ENCODE data around the gene STAG1.

The STAG1 gene

DNA sequence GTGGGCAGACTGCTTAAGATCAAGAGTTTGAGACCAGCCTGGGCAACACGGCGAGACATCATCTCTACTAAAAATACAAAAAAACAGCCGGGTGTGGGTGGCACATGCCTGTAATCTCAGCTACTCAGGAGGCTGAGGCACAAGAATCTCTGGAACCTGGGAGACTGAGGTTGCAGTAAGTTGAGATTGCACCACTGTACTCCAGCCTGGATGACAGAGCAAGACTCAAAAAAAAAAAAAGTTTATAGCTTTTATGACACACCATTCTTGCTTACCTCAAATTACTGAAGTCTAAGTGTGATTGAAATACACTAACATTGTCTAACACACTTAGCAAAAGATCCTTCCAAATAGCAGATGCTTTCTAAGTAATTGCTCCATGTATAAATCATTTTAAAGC lies 207.6 kb downstream of the STAG1 start:
- DNase-seq (ENCODE audit: low read depth in 1 of 2, low spot score in 1 of 2) = no peak
- H3K27ac ChIP-seq (replicated peaks) = no peak overlapping the region
- TF ChIP-seq GABPA (IDR thresholded peaks at IDR 0.05; ENCODE audit: low read depth) = no peak
- no peak for TF ChIP-seq SPI1 (IDR thresholded peaks at IDR 0.05; ENCODE audit: borderline replicate concordance, low read depth)
- TF ChIP-seq POLR2AphosphoS5 (IDR thresholded peaks at IDR 0.05; ENCODE audit: low read depth) = no peak
- TF ChIP-seq, protein P1, sequence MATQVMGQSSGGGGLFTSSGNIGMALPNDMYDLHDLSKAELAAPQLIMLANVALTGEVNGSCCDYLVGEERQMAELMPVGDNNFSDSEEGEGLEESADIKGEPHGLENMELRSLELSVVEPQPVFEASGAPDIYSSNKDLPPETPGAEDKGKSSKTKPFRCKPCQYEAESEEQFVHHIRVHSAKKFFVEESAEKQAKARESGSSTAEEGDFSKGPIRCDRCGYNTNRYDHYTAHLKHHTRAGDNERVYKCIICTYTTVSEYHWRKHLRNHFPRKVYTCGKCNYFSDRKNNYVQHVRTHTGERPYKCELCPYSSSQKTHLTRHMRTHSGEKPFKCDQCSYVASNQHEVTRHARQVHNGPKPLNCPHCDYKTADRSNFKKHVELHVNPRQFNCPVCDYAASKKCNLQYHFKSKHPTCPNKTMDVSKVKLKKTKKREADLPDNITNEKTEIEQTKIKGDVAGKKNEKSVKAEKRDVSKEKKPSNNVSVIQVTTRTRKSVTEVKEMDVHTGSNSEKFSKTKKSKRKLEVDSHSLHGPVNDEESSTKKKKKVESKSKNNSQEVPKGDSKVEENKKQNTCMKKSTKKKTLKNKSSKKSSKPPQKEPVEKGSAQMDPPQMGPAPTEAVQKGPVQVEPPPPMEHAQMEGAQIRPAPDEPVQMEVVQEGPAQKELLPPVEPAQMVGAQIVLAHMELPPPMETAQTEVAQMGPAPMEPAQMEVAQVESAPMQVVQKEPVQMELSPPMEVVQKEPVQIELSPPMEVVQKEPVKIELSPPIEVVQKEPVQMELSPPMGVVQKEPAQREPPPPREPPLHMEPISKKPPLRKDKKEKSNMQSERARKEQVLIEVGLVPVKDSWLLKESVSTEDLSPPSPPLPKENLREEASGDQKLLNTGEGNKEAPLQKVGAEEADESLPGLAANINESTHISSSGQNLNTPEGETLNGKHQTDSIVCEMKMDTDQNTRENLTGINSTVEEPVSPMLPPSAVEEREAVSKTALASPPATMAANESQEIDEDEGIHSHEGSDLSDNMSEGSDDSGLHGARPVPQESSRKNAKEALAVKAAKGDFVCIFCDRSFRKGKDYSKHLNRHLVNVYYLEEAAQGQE (IDR thresholded peaks at IDR 0.05; ENCODE audit: insufficient replicate concordance, low read depth) = no peak
- TF ChIP-seq, protein P2, sequence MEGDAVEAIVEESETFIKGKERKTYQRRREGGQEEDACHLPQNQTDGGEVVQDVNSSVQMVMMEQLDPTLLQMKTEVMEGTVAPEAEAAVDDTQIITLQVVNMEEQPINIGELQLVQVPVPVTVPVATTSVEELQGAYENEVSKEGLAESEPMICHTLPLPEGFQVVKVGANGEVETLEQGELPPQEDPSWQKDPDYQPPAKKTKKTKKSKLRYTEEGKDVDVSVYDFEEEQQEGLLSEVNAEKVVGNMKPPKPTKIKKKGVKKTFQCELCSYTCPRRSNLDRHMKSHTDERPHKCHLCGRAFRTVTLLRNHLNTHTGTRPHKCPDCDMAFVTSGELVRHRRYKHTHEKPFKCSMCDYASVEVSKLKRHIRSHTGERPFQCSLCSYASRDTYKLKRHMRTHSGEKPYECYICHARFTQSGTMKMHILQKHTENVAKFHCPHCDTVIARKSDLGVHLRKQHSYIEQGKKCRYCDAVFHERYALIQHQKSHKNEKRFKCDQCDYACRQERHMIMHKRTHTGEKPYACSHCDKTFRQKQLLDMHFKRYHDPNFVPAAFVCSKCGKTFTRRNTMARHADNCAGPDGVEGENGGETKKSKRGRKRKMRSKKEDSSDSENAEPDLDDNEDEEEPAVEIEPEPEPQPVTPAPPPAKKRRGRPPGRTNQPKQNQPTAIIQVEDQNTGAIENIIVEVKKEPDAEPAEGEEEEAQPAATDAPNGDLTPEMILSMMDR (IDR thresholded peaks at IDR 0.05; ENCODE audit: insufficient read depth, low read length) = no peak
- no peak overlapping the region for H3K4me3 ChIP-seq (replicated peaks; ENCODE audit: insufficient read depth, low read length)
- no peaks in the 10 kb centered on the region for H3K27me3 ChIP-seq (ENCODE audit: insufficient read depth, poor library complexity, severe bottlenecking)

DNA sequence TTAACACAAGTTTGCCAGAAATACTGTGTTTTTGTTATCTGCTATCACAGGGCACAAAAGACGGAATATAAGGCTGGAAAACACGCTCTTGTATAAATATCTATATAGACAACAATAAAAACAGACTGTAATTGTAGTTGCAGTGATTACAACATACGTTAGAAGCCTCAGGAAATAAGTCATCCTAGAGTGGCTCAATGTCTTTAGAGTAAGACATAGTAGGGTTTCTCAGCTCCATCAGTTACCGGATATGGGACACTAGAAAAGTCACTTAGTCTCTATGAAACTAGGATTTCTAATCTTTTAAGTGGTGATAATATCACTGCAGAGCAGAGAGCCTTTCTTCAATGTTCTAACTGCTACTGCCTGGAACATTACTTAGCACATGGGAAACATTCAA lies 208.8 kb downstream of the STAG1 start:
- Histone ChIP-seq H3K27me3 (ENCODE audit: insufficient read depth, poor library complexity, severe bottlenecking) (no peaks in the 10 kb centered on the region), H3K4me3 (replicated peaks; ENCODE audit: insufficient read depth, low read length) (no peak overlapping the region), H3K27ac (replicated peaks) (no peak overlapping the region)
- TF ChIP-seq GABPA (IDR thresholded peaks at IDR 0.05; ENCODE audit: low read depth) = no peak
- no peak for TF ChIP-seq POLR2AphosphoS5 (IDR thresholded peaks at IDR 0.05; ENCODE audit: low read depth)
- TF ChIP-seq, protein P2 (IDR thresholded peaks at IDR 0.05; ENCODE audit: insufficient read depth, low read length) = no peak
- no peak for TF ChIP-seq SPI1 (IDR thresholded peaks at IDR 0.05; ENCODE audit: borderline replicate concordance, low read depth)
- TF ChIP-seq, protein P1 (IDR thresholded peaks at IDR 0.05; ENCODE audit: insufficient replicate concordance, low read depth) = no peak
- DNase-seq (ENCODE audit: low read depth in 1 of 2, low spot score in 1 of 2) = peak in 1 of 2 experiments; percentile 4

DNA sequence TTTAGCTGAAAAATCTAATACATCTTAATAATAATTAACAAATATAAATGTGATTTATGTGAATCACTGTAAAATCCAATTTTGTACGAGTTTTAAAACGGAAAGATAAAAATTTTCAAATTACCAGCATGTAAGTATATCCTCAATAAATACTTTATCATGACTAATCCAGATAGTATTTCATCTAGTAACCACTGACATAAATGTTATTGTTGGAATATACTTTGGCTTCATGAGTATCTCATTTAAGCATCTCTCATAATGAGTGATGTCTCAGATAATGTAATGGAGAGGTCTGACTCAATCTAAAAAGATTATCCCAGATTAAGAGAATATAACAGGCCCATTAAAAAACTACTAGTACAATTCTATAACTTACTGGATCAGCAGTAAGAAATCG lies 216.3 kb downstream of the STAG1 start:
- DNase-seq (ENCODE audit: low read depth in 1 of 2, low spot score in 1 of 2) = no peak
- Histone ChIP-seq H3K4me3 (replicated peaks; ENCODE audit: insufficient read depth, low read length) (no peak overlapping the region), H3K27ac (replicated peaks) (no peak overlapping the region), H3K27me3 (ENCODE audit: insufficient read depth, poor library complexity, severe bottlenecking) (no peaks in the 10 kb centered on the region)
- TF ChIP-seq, protein P2 (IDR thresholded peaks at IDR 0.05; ENCODE audit: insufficient read depth, low read length) = no peak
- TF ChIP-seq, protein P1 (IDR thresholded peaks at IDR 0.05; ENCODE audit: insufficient replicate concordance, low read depth) = no peak
- TF ChIP-seq GABPA (IDR thresholded peaks at IDR 0.05; ENCODE audit: low read depth) (no peak), POLR2AphosphoS5 (IDR thresholded peaks at IDR 0.05; ENCODE audit: low read depth) (no peak), SPI1 (IDR thresholded peaks at IDR 0.05; ENCODE audit: borderline replicate concordance, low read depth) (no peak)
